ENCODE measurements around the gene ADGRB3. TPM values are rescaled to one million over a fixed set of nuclear protein-coding genes. Genes with fewer than 3 reads are reported as not detected.

Gene ADGRB3
- total and polyA plus RNA-seq, 2 experiments from 2014 or later: not detected

DNA sequence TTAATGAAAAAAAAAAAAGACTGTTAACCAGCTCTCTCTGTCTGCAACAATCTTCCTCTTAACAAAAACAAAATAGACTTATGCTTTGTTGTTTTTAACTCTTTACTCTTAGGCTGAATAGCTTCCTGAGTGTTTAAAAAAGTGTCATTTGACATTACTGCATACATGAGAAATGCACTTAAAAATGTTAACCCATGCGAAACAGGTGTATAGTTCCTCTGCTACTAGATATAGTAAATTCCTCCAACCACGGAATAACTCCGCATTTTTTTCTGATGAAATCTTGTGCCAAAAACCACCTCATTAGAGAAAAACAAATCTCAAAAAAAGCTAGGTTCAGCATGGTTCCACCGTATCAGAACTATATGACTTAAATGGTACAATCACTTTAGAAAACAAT, 426.0 kb downstream of the ADGRB3 start:
- Histone ChIP-seq H3K4me2 (ENCODE audit: unreplicated experiment) (no peak overlapping the region), H4K20me1 (ENCODE audit: insufficient read depth) (no peaks in the 10 kb centered on the region), H3K79me2 (ENCODE audit: insufficient read depth) (no peaks in the 10 kb centered on the region), H3K9me3 (ENCODE audit: low read depth) (no peaks in the 10 kb centered on the region), H3K27ac (no peak overlapping the region), H3K9me2 (ENCODE audit: insufficient read depth) (no peaks in the 10 kb centered on the region), H3K4me3 (no peak overlapping the region), H3K27me3 (replicated peaks; ENCODE audit: insufficient read depth) (no peaks in the 10 kb centered on the region), H3K9ac (no peak overlapping the region), H3K4me1 (ENCODE audit: insufficient read depth) (no peaks in the 10 kb centered on the region), H3F3A (ENCODE audit: insufficient read depth) (no peaks in the 10 kb centered on the region), H2AFZ (no peak overlapping the region), H3K36me3 (ENCODE audit: low read depth) (no peaks in the 10 kb centered on the region)
- in situ Hi-C loops (cut with MboI): no loop called here
- 62 to 73% methylated on average over 4 of the region's 4 CpGs for WGBS, 2 experiments (ENCODE audit: low coverage in 1 of 2, low lambda C conversion rate in 2 of 2, missing lambda C conversion rate in 2 of 2)
- TF ChIP-seq EZH2phosphoT487 (IDR thresholded peaks at IDR 0.05; ENCODE audit: insufficient read depth, low read depth) (no peak), EZH2 (IDR thresholded peaks at IDR 0.05; ENCODE audit: insufficient read depth, poor library complexity, severe bottlenecking) (no peak)
- no peak for DNase-seq

GRCh38 chr6:69063401-69063800, 428.3 kb downstream of the ADGRB3 start:
- Histone ChIP-seq H3K79me2 (ENCODE audit: insufficient read depth) (no peaks in the 10 kb centered on the region), H3K36me3 (ENCODE audit: low read depth) (no peaks in the 10 kb centered on the region), H3F3A (ENCODE audit: insufficient read depth) (no peaks in the 10 kb centered on the region), H3K27me3 (replicated peaks; ENCODE audit: insufficient read depth) (no peaks in the 10 kb centered on the region), H3K4me2 (ENCODE audit: unreplicated experiment) (no peak overlapping the region), H2AFZ (no peak overlapping the region), H3K4me3 (no peak overlapping the region), H4K20me1 (ENCODE audit: insufficient read depth) (no peaks in the 10 kb centered on the region), H3K9me3 (ENCODE audit: low read depth) (no peaks in the 10 kb centered on the region), H3K9ac (no peak overlapping the region), H3K9me2 (ENCODE audit: insufficient read depth) (no peaks in the 10 kb centered on the region), H3K27ac (no peak overlapping the region), H3K4me1 (ENCODE audit: insufficient read depth) (no peaks in the 10 kb centered on the region)
- in situ Hi-C loops (cut with MboI): no loop called here
- DNase-seq: no peak
- WGBS, 2 experiments (ENCODE audit: low coverage in 1 of 2, low lambda C conversion rate in 2 of 2, missing lambda C conversion rate in 2 of 2): 62 to 67% methylated on average over 2 of the region's 2 CpGs
- TF ChIP-seq EZH2 (IDR thresholded peaks at IDR 0.05; ENCODE audit: insufficient read depth, poor library complexity, severe bottlenecking): no peak
- TF ChIP-seq EZH2phosphoT487 (IDR thresholded peaks at IDR 0.05; ENCODE audit: insufficient read depth, low read depth): no peak

DNA sequence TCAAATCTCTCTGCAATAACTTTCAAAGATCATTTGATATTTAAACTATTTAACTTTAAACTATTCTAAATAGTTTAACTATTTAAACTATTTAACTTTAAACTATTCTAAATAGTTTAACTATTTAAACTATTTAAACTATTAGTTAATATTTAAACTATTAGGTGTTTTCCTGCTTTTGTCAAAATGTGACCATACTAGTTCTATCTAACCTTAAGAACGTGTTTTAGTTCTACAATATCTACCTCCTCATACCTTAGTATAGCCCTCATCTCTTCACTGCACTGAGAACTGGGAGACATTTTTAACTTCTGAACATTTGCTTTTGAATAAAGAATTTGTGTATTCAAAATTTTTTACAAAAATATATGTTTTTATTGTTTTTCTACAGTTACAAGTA, 429.1 kb downstream of the ADGRB3 start:
- Histone ChIP-seq H4K20me1 (ENCODE audit: insufficient read depth) (no peaks in the 10 kb centered on the region), H3K4me2 (ENCODE audit: unreplicated experiment) (no peak overlapping the region), H3K27me3 (replicated peaks; ENCODE audit: insufficient read depth) (no peaks in the 10 kb centered on the region), H3K4me3 (no peak overlapping the region), H2AFZ (no peak overlapping the region), H3K79me2 (ENCODE audit: insufficient read depth) (no peaks in the 10 kb centered on the region), H3K9ac (no peak overlapping the region), H3K9me3 (ENCODE audit: low read depth) (no peaks in the 10 kb centered on the region), H3K27ac (no peak overlapping the region), H3K4me1 (ENCODE audit: insufficient read depth) (no peaks in the 10 kb centered on the region), H3K36me3 (ENCODE audit: low read depth) (no peaks in the 10 kb centered on the region), H3K9me2 (ENCODE audit: insufficient read depth) (no peaks in the 10 kb centered on the region), H3F3A (ENCODE audit: insufficient read depth) (no peaks in the 10 kb centered on the region)
- 23 to 29% methylated on average over 1 of the region's 1 CpG for WGBS, 2 experiments (ENCODE audit: low coverage in 1 of 2, low lambda C conversion rate in 2 of 2, missing lambda C conversion rate in 2 of 2)
- DNase-seq: no peak
- in situ Hi-C loops (cut with MboI): no loop called here
- no peak for TF ChIP-seq EZH2 (IDR thresholded peaks at IDR 0.05; ENCODE audit: insufficient read depth, poor library complexity, severe bottlenecking)
- no peak for TF ChIP-seq EZH2phosphoT487 (IDR thresholded peaks at IDR 0.05; ENCODE audit: insufficient read depth, low read depth)

- Histone ChIP-seq H4K20me1 (ENCODE audit: insufficient read depth) (no peaks in the 10 kb centered on the region), H3F3A (ENCODE audit: insufficient read depth) (no peaks in the 10 kb centered on the region), H3K4me3 (no peak overlapping the region), H3K9ac (no peak overlapping the region), H3K9me2 (ENCODE audit: insufficient read depth) (no peaks in the 10 kb centered on the region), H3K9me3 (ENCODE audit: low read depth) (no peaks in the 10 kb centered on the region), H3K36me3 (ENCODE audit: low read depth) (no peaks in the 10 kb centered on the region), H3K4me1 (ENCODE audit: insufficient read depth) (no peaks in the 10 kb centered on the region), H3K27me3 (replicated peaks; ENCODE audit: insufficient read depth) (no peaks in the 10 kb centered on the region), H2AFZ (no peak overlapping the region), H3K79me2 (ENCODE audit: insufficient read depth) (no peaks in the 10 kb centered on the region), H3K4me2 (ENCODE audit: unreplicated experiment) (no peak overlapping the region), H3K27ac (no peak overlapping the region)
- DNase-seq: no peak
- 19% methylated on average over 1 of the region's 1 CpG for WGBS, 2 experiments (ENCODE audit: low coverage in 1 of 2, low lambda C conversion rate in 2 of 2, missing lambda C conversion rate in 2 of 2)
- in situ Hi-C loops (cut with MboI): no loop called here
- TF ChIP-seq EZH2 (IDR thresholded peaks at IDR 0.05; ENCODE audit: insufficient read depth, poor library complexity, severe bottlenecking): no peak
Observed at GRCh38 chr6:69069881-69070280, 434.8 kb downstream of the ADGRB3 start.

- Histone ChIP-seq H3K4me2 (ENCODE audit: unreplicated experiment) (no peak overlapping the region), H3K27me3 (replicated peaks; ENCODE audit: insufficient read depth) (no peaks in the 10 kb centered on the region), H3K4me1 (ENCODE audit: insufficient read depth) (no peaks in the 10 kb centered on the region), H3K9ac (no peak overlapping the region), H3K79me2 (ENCODE audit: insufficient read depth) (no peaks in the 10 kb centered on the region), H3K9me3 (ENCODE audit: low read depth) (no peaks in the 10 kb centered on the region), H3K4me3 (no peak overlapping the region), H3K36me3 (ENCODE audit: low read depth) (no peaks in the 10 kb centered on the region), H3F3A (ENCODE audit: insufficient read depth) (no peaks in the 10 kb centered on the region), H2AFZ (no peak overlapping the region), H3K27ac (no peak overlapping the region), H4K20me1 (ENCODE audit: insufficient read depth) (no peaks in the 10 kb centered on the region), H3K9me2 (ENCODE audit: insufficient read depth) (no peaks in the 10 kb centered on the region)
- in situ Hi-C loops (cut with MboI): no loop called here
- 44 to 46% methylated on average over 1 of the region's 1 CpG for WGBS, 2 experiments (ENCODE audit: low coverage in 1 of 2, low lambda C conversion rate in 2 of 2, missing lambda C conversion rate in 2 of 2)
- no peak for DNase-seq
- no peak for TF ChIP-seq EZH2phosphoT487 (IDR thresholded peaks at IDR 0.05; ENCODE audit: insufficient read depth, low read depth)
- TF ChIP-seq EZH2 (IDR thresholded peaks at IDR 0.05; ENCODE audit: insufficient read depth, poor library complexity, severe bottlenecking): no peak
Observed at GRCh38 chr6:69072796-69073195, 437.7 kb downstream of the ADGRB3 start.
